Esophagus muscularis mucosa (tissue), 4 donors: Measurements from ENCODE around the gene ITPKB. TPM values are rescaled to one million over a fixed set of nuclear protein-coding genes. Genes with fewer than 3 reads are reported as not detected.

Experiments
- DNase-seq: peaks from one replicate; pipeline ENCODE4 v3.0.0-alpha.2; 2017; ENCODE audit errors: extremely low spot score
- H3K27ac ChIP-seq, 4 donors: fragments of 200-600 bp; sonication (generic); replicated peaks in 1 of 4; 1 replicate in 3 of 4; 2 replicates in 1 of 4; pipeline ENCODE4 v1.5.1; 2016 to 2019; ENCODE audit warnings: mild to moderate bottlenecking in 1 of 4
- H3K27me3 ChIP-seq, 4 donors: fragments of 200-600 bp; sonication (generic); one replicate each; pipeline versions ENCODE4 v1.5.1 to v1.6.0; 2016 to 2019
- H3K36me3 ChIP-seq, 4 donors: fragments of 200-600 bp; sonication (generic); one replicate each; pipeline ENCODE4 v1.5.1; 2016 to 2019
- H3K4me1 ChIP-seq, 4 donors: fragments of 200-600 bp; sonication (generic); one replicate each; pipeline ENCODE4 v1.5.1; 2016 to 2019
- H3K4me3 ChIP-seq, 4 donors: fragments of 200-600 bp; sonication (generic); 1 replicate in 2 of 4; 2 replicates in 2 of 4; pipeline ENCODE4 v1.5.1; 2016 to 2019; ENCODE audit warnings: mild to moderate bottlenecking in 4 of 4, moderate library complexity in 1 of 4
- H3K9me3 ChIP-seq, 4 donors: fragments of 200-600 bp; sonication (generic); 1 replicate in 3 of 4; 2 replicates in 1 of 4; pipeline ENCODE4 v1.5.1; 2016 to 2019
- CTCF ChIP-seq, 3 experiments: fragments of 200-600 bp in 2 of 3; fragments of 450-650 bp in 1 of 3; sonication (generic) in 2 of 3; IDR thresholded peaks; one replicate each; pipeline ENCODE4 v1.5.1; 2017 to 2019; ENCODE audit warnings: antibody characterized with exemption in 3 of 3, mild to moderate bottlenecking in 2 of 3, moderate library complexity in 1 of 3
- EP300 ChIP-seq: sonication (generic); formaldehyde crosslinking; IDR thresholded peaks from one replicate; pipeline ENCODE4 v1.6.1; 2017; ENCODE audit warnings: antibody characterized with exemption
- POLR2A ChIP-seq: fragments of 450-650 bp; IDR thresholded peaks from one replicate; pipeline ENCODE4 v1.6.1; 2017; ENCODE audit warnings: antibody characterized with exemption, moderate library complexity, mild to moderate bottlenecking, low read depth
- POLR2AphosphoS5 ChIP-seq, 2 donors: sonication (generic); formaldehyde crosslinking; IDR thresholded peaks; one replicate each; pipeline ENCODE4 v1.6.1; 2017; ENCODE audit warnings: antibody characterized with exemption in 2 of 2
- WGBS: methylation state at CpG from one replicate; pipeline ENCODE4 v1.1.5; 2018; 5-methylcytosine and 5-hydroxymethylcytosine counted together
- intact Hi-C: fragments of 100-400 bp; cut with DNase I; formaldehyde crosslinking; loops from one replicate; pipeline ENCODE4 v1.15.1; 2023
- total RNA-seq, 4 donors: library from RNA; depleted of rRNA; stranded (reverse); fragments of >200 nt; gene quantifications; one replicate each; pipeline versions ENCODE4 v1.1.0 to v1.2.1, GENCODE V29; 2016

The ITPKB gene
- total RNA-seq, 4 donors from 2014 or later: 71.1 to 156 (median 116) TPM

- no peak for DNase-seq
- intact Hi-C loops: no loop called here
- Histone ChIP-seq H3K4me1 (peaks cover 42 to 99% (median 93%) of the 10 kb centered on the region in 4 donors), H3K36me3 (peaks cover 16 to 87% (median 77%) of the 10 kb centered on the region in 4 donors), H3K27ac (peak overlapping the region in 1 of 4 donors; percentile 87), H3K27me3 (no peaks in the 10 kb centered on the region), H3K4me3 (no peak overlapping the region), H3K9me3 (no peaks in the 10 kb centered on the region)
- 63% methylated on average over 21 of the region's 29 CpGs for WGBS
- TF ChIP-seq CTCF (IDR thresholded peaks at IDR 0.05): peak; percentile 48 to 73 (median 58)
- no peak for TF ChIP-seq POLR2A
- TF ChIP-seq POLR2AphosphoS5 (IDR thresholded peaks at IDR 0.05): peak in 1 of 2 donors; percentile 41
These were observed 101.7 kb downstream of the ITPKB start for GRCh38 chr1:226637147-226637935.

GRCh38 chr1:226636847-226637096 is 102.3 kb downstream of the ITPKB start:
- Histone ChIP-seq H3K36me3 (peaks cover 15 to 86% (median 75%) of the 10 kb centered on the region in 4 donors), H3K4me3 (no peak overlapping the region), H3K4me1 (peaks cover 42 to 99% (median 93%) of the 10 kb centered on the region in 4 donors), H3K27ac (peak overlapping the region in 1 of 4 donors; percentile 87), H3K27me3 (no peaks in the 10 kb centered on the region), H3K9me3 (no peaks in the 10 kb centered on the region)
- TF ChIP-seq POLR2AphosphoS5 (IDR thresholded peaks at IDR 0.05) (no peak), CTCF (IDR thresholded peaks at IDR 0.05) (no peak), POLR2A (no peak), EP300 (no peak)
- intact Hi-C loops: no loop called here
- 80% methylated on average over 1 of the region's 1 CpG for WGBS
- no peak for DNase-seq

- Histone ChIP-seq H3K27ac (peak overlapping the region in 2 of 4 donors; percentile 74 to 83), H3K4me3 (no peak overlapping the region), H3K4me1 (peaks cover 40 to 96% (median 89%) of the 10 kb centered on the region in 4 donors), H3K9me3 (no peaks in the 10 kb centered on the region), H3K27me3 (no peaks in the 10 kb centered on the region), H3K36me3 (peaks cover 12 to 87% (median 66%) of the 10 kb centered on the region in 4 donors)
- intact Hi-C loops: loop anchor here (2.0 kb wide), 1 partner anchor 193 kb away; no protein-coding TSS in a partner anchor
- TF ChIP-seq POLR2AphosphoS5 (IDR thresholded peaks at IDR 0.05) (no peak), POLR2A (no peak), CTCF (IDR thresholded peaks at IDR 0.05) (no peak), EP300 (no peak)
- WGBS: 84% methylated on average over 10 of the region's 11 CpGs
- no peak for DNase-seq
These were observed 103.6 kb downstream of the ITPKB start for GRCh38 chr1:226635456-226635941.

GRCh38 chr1:226634611-226635246 is 104.4 kb downstream of the ITPKB start:
- intact Hi-C loops: loop anchor here (2.0 to 5.0 kb wide), 2 partner anchors 103 to 194 kb away; partner anchors contain the start of gene ITPKB
- no peak for DNase-seq
- Histone ChIP-seq H3K4me1 (peaks cover 40 to 88% (median 81%) of the 10 kb centered on the region in 4 donors), H3K27me3 (no peaks in the 10 kb centered on the region), H3K27ac (peak overlapping the region in 2 of 4 donors; percentile 74 to 83), H3K9me3 (no peaks in the 10 kb centered on the region), H3K36me3 (peaks cover 12 to 86% (median 62%) of the 10 kb centered on the region in 4 donors), H3K4me3 (no peak overlapping the region)
- TF ChIP-seq EP300 (no peak), POLR2A (no peak), POLR2AphosphoS5 (IDR thresholded peaks at IDR 0.05) (no peak), CTCF (IDR thresholded peaks at IDR 0.05) (no peak)
- 80% methylated on average over 14 of the region's 22 CpGs for WGBS
